Measurements from ENCODE around the gene PIAS1. TPM values are rescaled to one million over a fixed set of nuclear protein-coding genes. Genes with fewer than 3 reads are reported as not detected.

Gene PIAS1
- total and polyA plus RNA-seq, 9 of the 15 experiments (the other 6 are each of a cell fraction or from before 2014, with no cell fraction given): 18.0 to 59.1 (median 28.5) TPM

- Histone ChIP-seq H3K4me2 (ENCODE audit: insufficient read depth, low read length) (no peak overlapping the region), H3K9ac (ENCODE audit: insufficient read depth in 1 of 2, low read depth in 2 of 2, low read length in 2 of 2) (no peak overlapping the region), H3K4me1 (replicated peaks in 1 of 2; ENCODE audit: control insufficient read depth in 2 of 2, insufficient read depth in 2 of 2, low read length in 2 of 2) (no peaks in the 10 kb centered on the region), H3K36me3 (ENCODE audit: control insufficient read depth, insufficient read depth, low read length) (0 out of 3 replicates have a peak, but pooled peaks cover 3% of the 10 kb centered on the region), H3K9me3 (replicated peaks; ENCODE audit: control insufficient read depth, insufficient read depth, low read depth, low read length) (no peaks in the 10 kb centered on the region), H3K4me3 (no peak overlapping the region), H3K9me1 (ENCODE audit: control insufficient read depth, insufficient read depth, low read length) (no peaks in the 10 kb centered on the region), H2AFZ (ENCODE audit: low read depth, low read length) (no peak overlapping the region), H3K27ac (ENCODE audit: extremely low read depth, low read depth, low read length) (no peak overlapping the region), H3K27me3 (ENCODE audit: control insufficient read depth in 2 of 2, insufficient read depth in 2 of 2, low read length in 2 of 2) (no peaks in the 10 kb centered on the region), H3K79me2 (ENCODE audit: control insufficient read depth, insufficient read depth, low read length) (peaks cover 66% of the 10 kb centered on the region), H4K20me1 (replicated peaks; ENCODE audit: control insufficient read depth, insufficient read depth, low read length) (no peaks in the 10 kb centered on the region)
- BruUV-seq (replicated peaks): no TSS peak
- ATAC-seq (no peak), DNase-seq (ENCODE audit: extremely low read depth in 1 of 4, low spot score in 3 of 4) (no peak), FAIRE-seq (no peak)
- POLR2A ChIA-PET: no interaction called here
- TF ChIP-seq FOXA3 (CRISPR knock-in tag; conservative IDR thresholded peaks at IDR 0.05 in 1 of 2, IDR thresholded peaks at IDR 0.05 in 1 of 2): no peak
- TF ChIP-seq C11orf30 (IDR thresholded peaks at IDR 0.05; ENCODE audit: low read depth): peak; percentile 49; the same call in 1 of the 2 replicates
- TF ChIP-seq HINFP (tag; conservative IDR thresholded peaks at IDR 0.05; ENCODE audit: low read depth): no peak
- no peak for TF ChIP-seq DNMT1 (IDR thresholded peaks at IDR 0.05)
- TF ChIP-seq, protein P1, sequence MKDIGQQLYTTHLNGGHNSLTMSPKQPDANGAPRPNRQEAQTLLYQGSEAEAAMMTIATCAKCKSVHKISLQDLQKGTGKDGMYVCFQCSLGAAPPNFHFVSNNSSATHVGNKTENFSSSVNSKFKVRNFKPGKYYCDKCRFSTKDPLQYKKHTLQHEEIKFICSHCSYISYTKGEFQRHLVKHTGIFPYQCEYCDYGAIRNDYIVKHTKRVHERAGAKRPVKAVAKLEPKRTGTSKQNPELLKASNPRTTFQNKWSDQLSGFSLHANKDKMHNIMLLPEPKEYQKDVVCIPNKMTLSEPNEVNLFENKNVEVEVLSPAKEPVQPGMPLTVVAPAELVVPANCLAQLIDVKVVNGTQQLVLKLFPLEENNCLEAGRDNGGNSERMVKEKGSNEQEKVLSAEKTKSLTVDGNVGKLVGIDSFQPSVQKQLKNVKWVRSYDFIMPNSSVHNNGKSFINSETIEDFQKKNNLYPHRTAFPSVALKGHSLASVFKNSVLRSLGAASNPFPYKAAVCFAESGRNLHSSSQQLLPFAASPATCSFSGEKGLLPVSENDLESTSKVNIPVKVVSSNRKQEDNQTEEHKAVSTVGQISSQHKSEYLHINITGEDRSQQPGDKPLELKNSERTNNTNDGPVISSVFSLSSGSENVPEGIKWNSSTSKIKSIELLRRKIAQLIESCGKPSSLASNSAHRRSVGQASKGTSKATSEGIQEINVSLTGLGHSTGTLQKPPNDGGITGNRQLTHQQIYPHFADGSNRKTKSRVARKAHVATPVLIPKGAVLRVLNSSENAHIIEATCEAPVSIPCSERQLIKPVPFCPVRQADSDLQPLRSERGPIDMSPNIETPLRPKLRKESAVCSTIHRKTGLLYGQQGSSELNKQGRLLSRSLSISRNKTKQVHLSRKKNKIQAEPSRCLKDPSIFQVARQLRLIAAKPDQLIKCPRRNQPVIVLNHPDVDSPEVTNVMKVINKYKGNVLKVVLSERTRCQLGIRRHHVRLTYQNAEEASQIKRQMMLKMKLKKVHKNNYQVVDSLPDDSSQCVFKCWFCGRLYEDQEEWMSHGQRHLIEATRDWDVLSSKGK (CRISPR knock-in tag; IDR thresholded peaks at IDR 0.05): no peak
- no peak for TF ChIP-seq PRMT5 (CRISPR knock-in tag; IDR thresholded peaks at IDR 0.05)
- TF ChIP-seq ZNF696 (CRISPR knock-in tag; conservative IDR thresholded peaks at IDR 0.05): no peak
- no peak for TF ChIP-seq IRF2 (CRISPR knock-in tag; IDR thresholded peaks at IDR 0.05)
- peak; percentile 77 for TF ChIP-seq ZNF316 (IDR thresholded peaks at IDR 0.05)
- no peak for TF ChIP-seq PBX2 (CRISPR knock-in tag; IDR thresholded peaks at IDR 0.05; ENCODE audit: low read depth)
- no peak for TF ChIP-seq PBX2 (tag; conservative IDR thresholded peaks at IDR 0.05; ENCODE audit: low read depth)
- no peak for TF ChIP-seq ZBED1 (IDR thresholded peaks at IDR 0.05)
- TF ChIP-seq ZNF239 (CRISPR knock-in tag; IDR thresholded peaks at IDR 0.05): no peak
- TF ChIP-seq, protein P2, sequence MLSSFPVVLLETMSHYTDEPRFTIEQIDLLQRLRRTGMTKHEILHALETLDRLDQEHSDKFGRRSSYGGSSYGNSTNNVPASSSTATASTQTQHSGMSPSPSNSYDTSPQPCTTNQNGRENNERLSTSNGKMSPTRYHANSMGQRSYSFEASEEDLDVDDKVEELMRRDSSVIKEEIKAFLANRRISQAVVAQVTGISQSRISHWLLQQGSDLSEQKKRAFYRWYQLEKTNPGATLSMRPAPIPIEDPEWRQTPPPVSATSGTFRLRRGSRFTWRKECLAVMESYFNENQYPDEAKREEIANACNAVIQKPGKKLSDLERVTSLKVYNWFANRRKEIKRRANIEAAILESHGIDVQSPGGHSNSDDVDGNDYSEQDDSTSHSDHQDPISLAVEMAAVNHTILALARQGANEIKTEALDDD (IDR thresholded peaks at IDR 0.05): no peak
- CTCF ChIA-PET (ENCODE audit: low intra/inter-chr PET ratio): no interaction called here
- WGBS (ENCODE audit: insufficient coverage, low coverage, missing lambda C conversion rate): 94% methylated on average over 2 of the region's 2 CpGs
- intact Hi-C loops (cut with micrococcal nuclease): no loop called here
- in situ Hi-C loops (cut with MboI): no loop called here
These were observed 70.6 kb downstream of the PIAS1 start for GRCh38 chr15:68124700-68125099.

Data from K562 (cell line).